A673 (cell line): ENCODE measurements around the gene SLC25A21. TPM values are rescaled to one million over a fixed set of nuclear protein-coding genes. Genes with fewer than 3 reads are reported as not detected.

Experiments used
- BruUV-seq: library from RNA; stranded (reverse); fragments of 400-500 nt; replicated peaks from 2 replicates; lab custom pipeline; 2021; lab: Mats Ljungman, UMichigan
- CTCF ChIA-PET: fragments of 300-600 bp; sonication (Branson Sonifier 250); formaldehyde crosslinking; loops from one replicate; lab custom pipeline; 2022; ENCODE audit warnings: antibody characterized with exemption; lab: Charles Lee
- POLR2A ChIA-PET: fragments of 300-600 bp; sonication (Branson Sonifier 250); formaldehyde crosslinking; loops from one replicate; lab custom pipeline; 2022; ENCODE audit warnings: antibody characterized with exemption; ENCODE audit not compliant: low non-redundant PET; lab: Charles Lee
- DNase-seq: peaks from one replicate; pipeline ENCODE4 v3.0.0-alpha.2; 2015; ENCODE audit warnings: low spot score
- H3K27ac ChIP-seq: fragments of 200-600 bp; sonication (generic); 2 replicates; pipeline ENCODE4 v1.5.1; 2016; ENCODE audit warnings: mixed run types, low read depth, mild to moderate bottlenecking, mixed read lengths, antibody characterized with exemption, low read length; ENCODE audit not compliant: poor library complexity, severe bottlenecking
- H3K27me3 ChIP-seq: fragments of 200-600 bp; sonication (generic); replicated peaks from 2 replicates; pipeline ENCODE4 v1.6.1; 2017; ENCODE audit warnings: mixed run types, low read depth, mild to moderate bottlenecking, mixed read lengths, antibody characterized with exemption, low read length; ENCODE audit not compliant: insufficient read depth, poor library complexity
- H3K36me3 ChIP-seq: fragments of 200-600 bp; sonication (generic); 2 replicates; pipeline ENCODE4 v1.6.1; 2016; ENCODE audit warnings: mixed run types, mild to moderate bottlenecking, mixed read lengths, antibody characterized with exemption, low read length; ENCODE audit not compliant: insufficient read depth, poor library complexity, severe bottlenecking
- H3K4me1 ChIP-seq: fragments of 200-600 bp; sonication (generic); 2 replicates; pipeline ENCODE4 v1.6.1; 2017; ENCODE audit warnings: mixed run types, mild to moderate bottlenecking, mixed read lengths, antibody characterized with exemption, low read length; ENCODE audit not compliant: insufficient read depth, poor library complexity, severe bottlenecking
- H3K4me3 ChIP-seq: fragments of 200-600 bp; sonication (generic); 2 replicates; pipeline ENCODE4 v1.5.1; 2016; ENCODE audit warnings: low read depth, mixed run types, mild to moderate bottlenecking, mixed read lengths, low read length; ENCODE audit not compliant: poor library complexity, severe bottlenecking
- H3K9me3 ChIP-seq: fragments of 200-600 bp; sonication (generic); 2 replicates; pipeline ENCODE4 v1.6.1; 2016; ENCODE audit warnings: mixed run types, low read depth, mild to moderate bottlenecking, mixed read lengths, antibody characterized with exemption, low read length; ENCODE audit not compliant: poor library complexity, severe bottlenecking
- EZH2 ChIP-seq: fragments of 200-600 bp; sonication (generic); IDR thresholded peaks from 2 replicates; pipeline ENCODE4 v1.6.1; 2017; ENCODE audit warnings: borderline replicate concordance, low read depth, mild to moderate bottlenecking, mixed read lengths, antibody characterized with exemption, low read length; ENCODE audit not compliant: poor library complexity, severe bottlenecking
- intact Hi-C: fragments of 100-400 bp; cut with micrococcal nuclease; formaldehyde crosslinking; loops from one replicate; pipeline ENCODE4 v1.10.0; 2022; ENCODE audit not compliant: unreplicated experiment
- total RNA-seq: library from RNA; stranded (reverse); gene quantifications from 2 replicates; pipeline ENCODE4 v1.2.3, GENCODE V29; 2021
- TF ChIP-seq, protein P1 (sequence below): fragments of 300-800, 200-600 bp; sonication (generic); conservative IDR thresholded peaks from 2 replicates; pipeline ENCODE4 v1.5.1; 2017; ENCODE audit warnings: low read depth, mild to moderate bottlenecking, antibody characterized with exemption, low read length, moderate library complexity, mixed read lengths

The SLC25A21 gene
- total RNA-seq, 1 experiment from 2014 or later, result 4.7 TPM

DNA sequence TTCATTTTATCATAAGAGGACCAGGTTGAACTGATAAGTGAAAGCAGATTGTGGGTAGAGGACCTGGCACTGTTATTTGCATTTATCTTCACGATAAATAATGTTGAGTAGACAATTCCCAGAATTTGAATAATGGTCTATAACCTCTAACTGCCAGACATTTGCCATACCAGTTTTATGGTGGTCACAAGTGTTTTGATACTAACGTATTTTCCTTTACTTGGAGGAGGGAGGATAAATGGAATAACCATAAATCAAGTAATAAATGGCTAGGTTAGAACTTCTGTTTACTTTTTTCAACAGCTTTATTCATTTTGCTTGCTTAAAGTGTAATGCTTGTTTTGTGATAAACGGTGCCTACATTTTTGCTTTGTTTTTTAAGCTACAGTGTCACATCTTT lies 501.3 kb downstream of the SLC25A21 start:
- ChIA-PET CTCF (no interaction called here), POLR2A (no interaction called here)
- DNase-seq, result no peak
- peaks cover 47% of the 10 kb centered on the region for H3K36me3 ChIP-seq
- TF ChIP-seq, protein P1, sequence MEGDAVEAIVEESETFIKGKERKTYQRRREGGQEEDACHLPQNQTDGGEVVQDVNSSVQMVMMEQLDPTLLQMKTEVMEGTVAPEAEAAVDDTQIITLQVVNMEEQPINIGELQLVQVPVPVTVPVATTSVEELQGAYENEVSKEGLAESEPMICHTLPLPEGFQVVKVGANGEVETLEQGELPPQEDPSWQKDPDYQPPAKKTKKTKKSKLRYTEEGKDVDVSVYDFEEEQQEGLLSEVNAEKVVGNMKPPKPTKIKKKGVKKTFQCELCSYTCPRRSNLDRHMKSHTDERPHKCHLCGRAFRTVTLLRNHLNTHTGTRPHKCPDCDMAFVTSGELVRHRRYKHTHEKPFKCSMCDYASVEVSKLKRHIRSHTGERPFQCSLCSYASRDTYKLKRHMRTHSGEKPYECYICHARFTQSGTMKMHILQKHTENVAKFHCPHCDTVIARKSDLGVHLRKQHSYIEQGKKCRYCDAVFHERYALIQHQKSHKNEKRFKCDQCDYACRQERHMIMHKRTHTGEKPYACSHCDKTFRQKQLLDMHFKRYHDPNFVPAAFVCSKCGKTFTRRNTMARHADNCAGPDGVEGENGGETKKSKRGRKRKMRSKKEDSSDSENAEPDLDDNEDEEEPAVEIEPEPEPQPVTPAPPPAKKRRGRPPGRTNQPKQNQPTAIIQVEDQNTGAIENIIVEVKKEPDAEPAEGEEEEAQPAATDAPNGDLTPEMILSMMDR, result no peak
- TF ChIP-seq EZH2, result no peak
- H3K4me3 ChIP-seq, result no peak overlapping the region
- H3K9me3 ChIP-seq, result no peaks in the 10 kb centered on the region
- H3K27ac ChIP-seq, result no peak overlapping the region
- BruUV-seq, result no TSS peak
- peaks cover 15% of the 10 kb centered on the region for H3K4me1 ChIP-seq
- intact Hi-C loops, result no loop called here
- H3K27me3 ChIP-seq, result no peaks in the 10 kb centered on the region

DNA sequence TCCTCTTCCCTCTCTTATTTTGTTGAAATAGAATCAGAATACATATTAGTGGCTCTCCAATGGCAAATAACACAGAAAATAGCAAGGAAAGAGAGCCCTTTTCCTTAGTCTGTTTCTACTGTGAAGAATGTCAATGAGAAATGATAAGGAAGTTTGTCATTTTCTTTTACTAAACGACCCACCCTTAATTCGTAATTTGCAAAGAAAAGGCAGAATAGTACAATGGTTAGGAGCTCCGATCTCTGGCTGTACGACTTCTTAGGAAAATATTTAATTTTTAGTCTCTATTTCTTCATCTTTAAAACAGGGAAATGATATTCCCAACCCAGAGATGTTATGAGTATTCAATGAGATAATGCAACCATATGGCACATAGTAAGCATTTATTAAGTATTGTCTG lies 504.7 kb downstream of the SLC25A21 start:
- TF ChIP-seq, protein P1, result no peak
- no peak for TF ChIP-seq EZH2
- DNase-seq, result peak; percentile 67
- no peak overlapping the region for H3K4me3 ChIP-seq

DNA sequence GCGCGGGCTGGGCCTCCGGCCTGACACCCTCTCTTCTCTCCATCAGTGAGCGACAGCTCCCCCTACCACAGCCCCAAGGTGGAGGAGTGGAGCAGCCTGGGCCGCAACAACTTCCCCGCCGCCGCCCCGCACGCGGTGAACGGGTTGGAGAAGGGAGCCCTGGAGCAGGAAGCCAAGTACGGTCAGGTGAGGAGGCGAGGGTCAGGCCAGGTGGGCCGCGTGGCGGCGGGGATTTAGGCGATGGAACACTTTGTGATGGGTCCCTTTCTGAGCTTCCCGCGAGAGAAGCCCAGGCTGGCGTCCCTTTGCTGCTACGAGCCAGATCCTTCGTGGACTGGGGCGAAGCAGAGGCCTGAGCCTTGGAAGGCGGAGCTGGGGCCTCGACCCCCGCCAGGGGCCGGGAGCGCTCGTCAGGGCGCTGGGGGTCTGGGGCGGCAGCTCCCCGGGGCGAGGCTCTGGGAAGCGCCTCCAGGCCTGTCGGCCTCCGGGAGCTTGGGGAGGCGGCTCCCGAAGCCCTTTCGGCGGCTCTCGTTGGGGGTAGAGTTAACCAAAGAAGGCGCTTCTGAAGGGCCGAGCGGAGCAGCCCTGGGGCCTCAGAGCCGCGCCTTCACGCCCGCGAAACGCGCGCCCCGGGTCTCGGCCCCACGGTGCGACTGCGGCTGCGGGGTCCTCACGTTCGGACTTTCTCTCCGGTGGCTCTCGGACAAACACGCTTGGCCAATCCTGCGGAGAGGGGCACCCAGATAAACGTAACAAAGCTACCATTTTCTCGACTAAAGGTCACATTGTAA lies 505.8 kb downstream of the SLC25A21 start:
- intact Hi-C loops, result no loop called here
- Histone ChIP-seq H3K27me3 (no peaks in the 10 kb centered on the region), H3K36me3 (peaks cover 40% of the 10 kb centered on the region), H3K4me3 (no peak overlapping the region), H3K27ac (peak overlapping the region; percentile 57), H3K4me1 (peaks cover 34% of the 10 kb centered on the region), H3K9me3 (no peaks in the 10 kb centered on the region)
- ChIA-PET CTCF (no interaction called here), POLR2A (interaction anchor here (0.6 kb wide), 1 partner anchor 20 kb away, joined by 7 read pairs; no protein-coding TSS in a partner anchor)
- no peak for DNase-seq
- TF ChIP-seq, protein P1, result no peak
- TF ChIP-seq EZH2, result no peak
- BruUV-seq, result no TSS peak

More for the DNA sequence above, 504.7 kb downstream of the SLC25A21 start:
- Histone ChIP-seq H3K4me1 (peaks cover 34% of the 10 kb centered on the region), H3K27me3 (no peaks in the 10 kb centered on the region), H3K9me3 (no peaks in the 10 kb centered on the region), H3K36me3 (peaks cover 44% of the 10 kb centered on the region), H3K27ac (peak overlapping the region; percentile 57)
- no TSS peak for BruUV-seq
- intact Hi-C loops, result no loop called here
- ChIA-PET CTCF (interaction anchor here (0.8 kb wide), 1 partner anchor 11 kb away, joined by 6 read pairs; no protein-coding TSS in a partner anchor), POLR2A (interaction anchor here (0.6 kb wide), 1 partner anchor 19 kb away, joined by 7 read pairs; no protein-coding TSS in a partner anchor)
